GM18502 (cell line): ENCODE results near the gene PCGF1.

Experiments
- ATAC-seq: cut with Tn5 transposase; IDR thresholded peaks from one replicate; pipeline ENCODE4 v1.9.1; 2021; ENCODE audit warnings: mild to moderate bottlenecking; ENCODE audit not compliant: unreplicated experiment, poor library complexity

Gene PCGF1

GRCh38 chr2:74538881-74539339 is 31.4 kb upstream of the PCGF1 start:
- ATAC-seq: peak; percentile 53

GRCh38 chr2:74537140-74537539 is 29.6 kb upstream of the PCGF1 start:
- no peak for ATAC-seq

GRCh38 chr2:74536166-74536950 is 28.9 kb upstream of the PCGF1 start:
- ATAC-seq: no peak

GRCh38 chr2:74535440-74535965 is 28.0 kb upstream of the PCGF1 start:
- ATAC-seq: no peak

GRCh38 chr2:74534411-74534810 is 26.9 kb upstream of the PCGF1 start:
- ATAC-seq: no peak

- ATAC-seq: no peak
Measured at GRCh38 chr2:74533464-74533863, 26.0 kb upstream of the PCGF1 start.

- ATAC-seq: no peak
Measured at GRCh38 chr2:74532222-74532621, 24.7 kb upstream of the PCGF1 start.

- no peak for ATAC-seq
Measured at GRCh38 chr2:74531666-74532065, 24.2 kb upstream of the PCGF1 start.

- ATAC-seq: peak; percentile 37
Measured at GRCh38 chr2:74530239-74531187, 23.0 kb upstream of the PCGF1 start.

- ATAC-seq: peak; percentile 80
Measured at GRCh38 chr2:74529357-74530238, 22.1 kb upstream of the PCGF1 start, which contains the start of the genes AUP1 and HTRA2. TSS of gene AUP1 (minus strand) at chr2:74529706. CDS start at chr2:74529629, 77 bp downstream. TSS of gene HTRA2 (plus strand) at chr2:74529933. CDS start at chr2:74530007, 74 bp downstream.

GRCh38 chr2:74528600-74529356 is 21.3 kb upstream of the PCGF1 start:
- peak; percentile 7 for ATAC-seq

- no peak for ATAC-seq
Measured at GRCh38 chr2:74527741-74528140, 20.2 kb upstream of the PCGF1 start.

GRCh38 chr2:74526649-74527230 is 19.2 kb upstream of the PCGF1 start:
- no peak for ATAC-seq

GRCh38 chr2:74525717-74526648 is 18.5 kb upstream of the PCGF1 start, which contains the start of gene DQX1:
TSS of gene DQX1 (minus strand) at chr2:74526231. CDS start at chr2:74525729, 502 bp downstream.
- peak; percentile 22 for ATAC-seq

- ATAC-seq: no peak
Measured at GRCh38 chr2:74524955-74525716, 17.6 kb upstream of the PCGF1 start.

- no peak for ATAC-seq
Measured at GRCh38 chr2:74524005-74524404, 16.5 kb upstream of the PCGF1 start.

GRCh38 chr2:74522516-74522915 is 15.0 kb upstream of the PCGF1 start:
- ATAC-seq: no peak
